Tongue (tissue), 2 donors: Measurements from ENCODE around the gene EFCAB11. TPM values are rescaled to one million over a fixed set of nuclear protein-coding genes. Genes with fewer than 3 reads are reported as not detected.

Source experiments
- DNase-seq: peaks from one replicate; pipeline ENCODE4 v3.0.0-alpha.2; 2015
- total RNA-seq: library from RNA; depleted of rRNA; stranded (reverse); fragments of >200 nt; gene quantifications from one replicate; pipeline ENCODE4 v1.2.3, GENCODE V29; 2014

The EFCAB11 gene
- total RNA-seq, 1 donor from 2014 or later, result 13.2 TPM

DNA sequence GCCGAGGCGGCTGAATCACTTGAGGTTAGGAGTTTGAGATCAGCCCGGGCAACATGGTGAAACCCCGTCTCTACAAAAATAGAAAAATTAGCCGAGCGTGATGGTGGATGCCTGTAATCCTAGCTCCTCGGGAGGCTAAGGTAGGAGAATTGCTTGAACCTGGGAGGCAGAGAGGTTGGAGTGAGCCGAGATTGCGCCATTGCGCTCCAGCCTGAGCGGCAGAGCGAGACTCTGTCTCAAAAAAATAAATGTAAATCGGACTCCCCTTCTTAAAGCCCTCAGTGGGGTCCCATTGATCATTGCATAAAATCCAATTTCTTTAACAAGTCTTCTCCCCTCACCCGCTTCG is 2.1 kb upstream of the EFCAB11 start:
- DNase-seq, result peak; percentile 24

GRCh38 chr14:89955745-89956660 is 1.5 kb upstream of the EFCAB11 start, which contains the start of gene TDP1:
Gene TDP1, plus strand, starts transcription at chr14:89955927. Its CDS starts 7,188 bp downstream, at chr14:89963115.
- DNase-seq, result peak; percentile 99

DNA sequence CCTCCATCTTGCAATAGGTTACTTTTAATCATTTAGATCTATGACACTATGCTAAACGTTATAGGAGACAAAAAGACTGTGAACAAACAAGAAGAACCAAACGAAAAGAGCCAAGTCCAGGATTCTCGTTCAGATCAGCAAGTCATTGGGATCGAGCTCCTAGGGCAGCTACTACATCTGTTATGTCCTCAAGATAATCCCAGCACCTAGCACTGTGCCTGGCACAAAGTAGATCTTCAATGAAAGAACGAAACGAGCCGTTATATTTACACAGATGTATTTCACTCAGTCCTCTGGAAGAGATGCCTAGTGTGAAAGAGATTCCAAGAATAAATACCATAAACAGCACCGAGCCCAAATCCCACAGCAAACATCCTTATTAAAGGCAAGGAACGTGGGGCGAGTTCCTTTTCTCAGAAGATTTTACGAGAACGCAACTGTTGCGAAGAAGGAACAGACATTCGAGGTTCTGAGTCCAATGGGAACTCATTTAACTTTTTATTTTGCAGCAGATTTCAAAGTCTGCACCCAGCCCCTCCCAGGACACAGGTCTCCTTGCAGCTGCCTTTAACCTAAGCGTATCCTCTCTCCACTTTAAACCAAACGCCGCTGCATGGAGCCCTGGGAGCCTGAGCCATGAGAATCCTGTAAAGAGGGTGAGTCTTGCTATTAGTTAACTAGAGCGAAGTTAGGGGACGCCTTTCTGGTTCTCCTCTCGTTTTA is 653 bp upstream of the EFCAB11 start:
- DNase-seq, result no peak

GRCh38 chr14:89953602-89954001 is 928 bp downstream of the EFCAB11 start:
- no peak for DNase-seq

GRCh38 chr14:89952576-89952975 is 2.0 kb downstream of the EFCAB11 start:
- DNase-seq, result peak; percentile 8

- DNase-seq, result no peak
Observed at GRCh38 chr14:89947344-89947743, 7.2 kb downstream of the EFCAB11 start.

DNA sequence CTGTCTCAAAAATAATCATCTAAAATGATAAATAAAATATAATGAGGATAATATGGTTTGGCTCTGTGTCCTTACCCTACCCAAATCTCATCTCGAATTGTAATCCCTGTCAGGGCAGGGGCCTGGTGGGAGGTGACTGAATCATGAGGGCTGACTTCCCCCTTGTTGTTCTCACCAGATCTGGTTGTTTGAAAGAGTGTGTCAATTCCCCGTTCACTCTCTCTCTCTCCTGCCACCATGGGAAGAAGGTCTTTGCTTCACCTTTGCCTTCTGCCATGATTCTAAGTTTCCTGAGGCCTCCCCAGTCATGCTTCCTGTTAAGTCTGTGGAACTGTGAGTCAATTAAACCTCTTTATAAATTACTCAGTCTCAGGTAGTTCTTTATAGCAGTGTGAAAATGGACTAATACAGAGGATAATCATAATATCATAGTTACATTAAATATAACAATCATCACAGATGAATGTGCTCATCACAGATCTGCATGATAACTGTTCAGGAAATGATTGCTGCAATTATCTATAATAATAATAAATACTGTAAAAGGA is 12.6 kb downstream of the EFCAB11 start:
- DNase-seq, result no peak

DNA sequence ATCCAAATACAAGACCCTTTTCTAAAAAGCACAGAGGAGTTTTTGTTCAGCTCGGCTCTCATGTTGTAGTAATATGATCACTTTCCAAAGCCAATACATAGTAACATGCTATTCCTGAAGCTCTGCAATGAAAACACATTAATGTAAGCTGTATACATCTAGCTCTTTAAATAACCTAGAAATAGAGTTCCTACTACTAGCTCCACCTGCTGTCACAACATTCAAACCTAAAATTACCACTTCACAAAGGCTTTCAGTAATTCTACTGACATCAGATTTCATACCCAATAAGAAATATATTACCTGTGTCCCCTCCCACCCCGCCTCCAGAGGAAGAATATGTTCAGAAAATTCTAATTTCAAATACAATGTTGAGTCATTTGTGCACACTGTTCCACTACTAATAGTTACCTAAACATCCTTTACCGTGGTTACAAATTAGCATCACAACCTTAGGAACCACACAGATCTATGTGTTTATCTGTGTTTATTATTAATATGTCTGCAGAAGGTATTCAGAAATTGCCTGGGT is 17.8 kb downstream of the EFCAB11 start:
- DNase-seq, result peak; percentile 17

DNA sequence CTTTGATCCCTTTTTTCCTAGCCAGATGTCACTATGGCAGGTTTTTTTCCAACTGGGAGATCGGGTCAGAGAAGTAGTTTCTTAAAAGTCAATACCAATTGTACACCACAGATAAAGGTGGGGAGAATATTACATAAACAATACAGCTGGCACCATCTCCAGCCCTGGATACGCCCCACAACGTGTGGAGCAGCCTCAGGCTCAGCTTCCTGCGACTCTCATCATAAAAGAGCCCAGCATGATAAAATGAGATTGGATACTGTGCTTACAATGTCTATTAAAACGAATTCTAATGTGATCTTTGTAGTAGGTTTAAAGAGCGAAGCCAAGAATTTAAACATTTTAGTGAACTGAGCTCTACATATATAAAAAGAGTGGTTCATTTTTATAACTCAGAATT is 21.5 kb downstream of the EFCAB11 start:
- DNase-seq, result no peak

DNA sequence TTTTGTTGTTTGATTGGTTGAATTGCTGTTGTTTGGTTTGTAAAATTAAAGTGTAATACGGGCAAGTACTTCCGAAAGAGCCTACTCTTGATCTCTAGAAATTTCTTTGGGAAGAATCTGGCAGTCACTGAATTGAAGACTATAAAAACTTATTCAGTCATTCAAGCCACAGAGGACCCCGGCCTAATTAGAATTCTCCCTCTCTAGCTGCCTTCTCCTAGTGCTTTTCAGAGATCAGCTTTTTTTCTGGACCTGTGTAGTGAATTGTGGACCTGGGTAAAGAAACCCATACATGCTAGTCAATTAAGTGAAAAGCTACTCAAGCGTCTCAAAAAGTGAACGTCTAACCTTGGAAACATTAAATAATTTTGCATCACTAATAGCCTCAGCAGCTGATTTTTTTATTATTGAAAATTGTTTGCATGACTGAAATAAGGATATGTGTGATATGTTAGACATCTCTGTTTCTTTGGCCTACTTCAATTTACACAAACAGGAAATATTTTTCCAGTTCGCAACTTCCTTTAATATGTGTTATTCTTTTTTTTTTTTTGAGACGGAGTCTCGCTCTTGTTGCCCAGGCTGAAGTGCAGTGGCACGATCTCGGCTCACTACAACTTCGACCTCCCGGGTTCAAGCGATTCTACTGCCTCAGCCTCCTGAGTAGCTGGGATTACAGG is 27.2 kb downstream of the EFCAB11 start:
- DNase-seq, result no peak

- DNase-seq, result no peak
Observed at GRCh38 chr14:89926694-89927093, 27.8 kb downstream of the EFCAB11 start.

- no peak for DNase-seq
Observed at GRCh38 chr14:89924268-89924667, 30.3 kb downstream of the EFCAB11 start.

GRCh38 chr14:89922031-89922907 is 32.3 kb downstream of the EFCAB11 start:
- no peak for DNase-seq

DNA sequence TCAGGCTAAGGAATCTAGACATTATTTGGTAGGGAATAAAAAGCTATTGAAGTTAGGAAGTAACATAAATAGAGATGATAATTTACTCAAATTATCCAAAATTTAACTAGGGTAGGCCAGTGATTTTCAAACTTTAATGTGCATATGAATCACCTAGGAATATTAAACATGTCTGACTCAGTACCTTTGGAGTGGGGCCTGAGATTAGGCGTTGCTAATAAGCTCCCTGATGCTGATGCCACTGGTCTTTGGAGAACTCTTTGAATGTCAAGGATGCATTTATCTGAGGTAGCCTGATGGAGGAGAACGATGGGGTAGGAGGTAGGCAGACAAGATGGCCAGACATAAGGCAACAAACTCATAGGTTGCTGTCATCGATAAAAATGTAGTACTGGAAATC is 33.2 kb downstream of the EFCAB11 start:
- DNase-seq, result no peak

GRCh38 chr14:89920056-89920455 is 34.5 kb downstream of the EFCAB11 start:
- no peak for DNase-seq

DNA sequence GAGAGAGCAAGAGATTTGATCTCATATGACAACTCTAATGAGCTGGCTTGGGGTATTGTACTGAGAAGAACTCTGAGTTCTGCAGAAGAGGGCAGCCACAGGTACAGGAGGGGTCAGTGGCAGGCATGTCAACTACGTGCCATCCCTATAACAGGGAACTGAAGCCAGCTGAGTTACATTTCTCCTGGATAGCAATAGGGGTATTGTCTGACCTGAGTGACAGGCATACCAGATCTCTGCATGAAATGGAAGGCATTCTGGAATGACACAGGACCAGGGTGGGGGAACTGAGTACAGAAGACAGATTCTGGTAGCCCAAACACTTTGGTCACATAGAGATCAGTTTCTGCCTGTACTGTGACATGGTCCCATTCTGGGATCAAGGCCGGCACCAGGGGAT is 35.8 kb downstream of the EFCAB11 start:
- DNase-seq, result no peak

- DNase-seq, result peak; percentile 91
Observed at GRCh38 chr14:89915114-89915878, 39.2 kb downstream of the EFCAB11 start.

DNA sequence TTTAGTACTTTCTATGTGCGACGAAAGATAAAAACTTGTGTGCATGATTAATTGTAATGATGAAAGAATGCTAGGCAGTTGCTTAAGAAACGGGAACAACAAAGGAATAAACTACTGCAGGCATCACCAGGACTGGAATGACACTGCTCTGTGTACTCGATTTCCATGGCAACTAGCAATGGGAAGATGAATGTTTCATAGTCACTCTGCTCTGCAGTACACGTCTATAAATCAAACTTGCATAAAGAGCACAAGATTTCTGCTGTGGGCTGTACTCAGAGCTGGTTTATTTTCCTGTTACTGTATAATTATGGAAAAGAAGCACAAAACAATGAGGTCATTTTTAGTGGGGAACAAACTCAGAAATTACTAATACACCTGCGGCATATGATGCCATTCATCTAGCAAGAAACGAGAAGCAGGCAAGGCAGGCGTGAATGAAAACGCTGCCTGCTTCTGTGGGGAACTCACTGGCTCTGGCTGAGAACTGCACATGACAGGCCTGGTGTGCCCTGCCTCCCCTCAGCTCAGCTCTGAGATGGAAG is 41.8 kb downstream of the EFCAB11 start:
- peak; percentile 89 for DNase-seq

DNA sequence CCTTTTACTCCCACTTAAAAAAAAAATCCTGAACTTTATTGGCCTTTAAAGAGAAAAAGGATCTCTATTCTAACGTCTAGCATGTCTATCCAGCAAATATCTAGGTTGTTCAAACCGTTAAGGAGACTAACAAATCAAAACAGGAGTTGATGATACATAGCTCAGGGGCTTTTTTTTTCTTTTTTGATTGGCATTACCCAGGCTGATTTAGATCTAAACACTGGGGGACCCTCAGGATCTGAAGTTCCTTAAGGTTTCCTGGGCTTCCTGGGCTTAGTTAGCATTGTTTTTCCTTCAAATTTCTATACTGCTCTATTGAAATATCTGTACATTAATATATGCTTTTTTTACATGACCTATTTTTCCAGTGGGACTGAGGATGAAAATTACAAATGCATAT is 42.3 kb downstream of the EFCAB11 start:
- DNase-seq, result no peak
